ENCODE data around the gene PIAS1. TPM values are rescaled to one million over a fixed set of nuclear protein-coding genes. Genes with fewer than 3 reads are reported as not detected.

Gene PIAS1
- total and polyA plus RNA-seq, 12 donors = 5.8 to 37.9 (median 30.3) TPM

GRCh38 chr15:68235022-68235421 lies 180.9 kb downstream of the PIAS1 start:
- H3K27ac ChIP-seq = no peak overlapping the region
- H3K27me3 ChIP-seq = no peaks in the 10 kb centered on the region
- H3K4me1 ChIP-seq = peaks cover 0 to 18% (median 3%) of the 10 kb centered on the region in 9 donors
- no peak overlapping the region for H3K4me3 ChIP-seq
- no peak for DNase-seq
- no peak for ATAC-seq
- H3K36me3 ChIP-seq = no peaks in the 10 kb centered on the region
- WGBS, 2 donors = 91% methylated on average over 4 of the region's 4 CpGs
- intact Hi-C loops (cut with DNase I) = no loop called here
- TF ChIP-seq, protein P1, sequence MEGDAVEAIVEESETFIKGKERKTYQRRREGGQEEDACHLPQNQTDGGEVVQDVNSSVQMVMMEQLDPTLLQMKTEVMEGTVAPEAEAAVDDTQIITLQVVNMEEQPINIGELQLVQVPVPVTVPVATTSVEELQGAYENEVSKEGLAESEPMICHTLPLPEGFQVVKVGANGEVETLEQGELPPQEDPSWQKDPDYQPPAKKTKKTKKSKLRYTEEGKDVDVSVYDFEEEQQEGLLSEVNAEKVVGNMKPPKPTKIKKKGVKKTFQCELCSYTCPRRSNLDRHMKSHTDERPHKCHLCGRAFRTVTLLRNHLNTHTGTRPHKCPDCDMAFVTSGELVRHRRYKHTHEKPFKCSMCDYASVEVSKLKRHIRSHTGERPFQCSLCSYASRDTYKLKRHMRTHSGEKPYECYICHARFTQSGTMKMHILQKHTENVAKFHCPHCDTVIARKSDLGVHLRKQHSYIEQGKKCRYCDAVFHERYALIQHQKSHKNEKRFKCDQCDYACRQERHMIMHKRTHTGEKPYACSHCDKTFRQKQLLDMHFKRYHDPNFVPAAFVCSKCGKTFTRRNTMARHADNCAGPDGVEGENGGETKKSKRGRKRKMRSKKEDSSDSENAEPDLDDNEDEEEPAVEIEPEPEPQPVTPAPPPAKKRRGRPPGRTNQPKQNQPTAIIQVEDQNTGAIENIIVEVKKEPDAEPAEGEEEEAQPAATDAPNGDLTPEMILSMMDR (IDR thresholded peaks at IDR 0.05) = no peak
- no peaks in the 10 kb centered on the region for H3K9me3 ChIP-seq

- DNase-seq (no peak), ATAC-seq (no peak)
- Histone ChIP-seq H3K9me3 (peaks cover 0 to 25% (median 6%) of the 10 kb centered on the region in 11 donors), H3K4me3 (no peak overlapping the region), H3K27ac (no peak overlapping the region), H3K27me3 (no peaks in the 10 kb centered on the region), H3K4me1 (no peaks in the 10 kb centered on the region), H3K36me3 (no peaks in the 10 kb centered on the region)
- intact Hi-C loops (cut with DNase I) = no loop called here
- TF ChIP-seq, protein P1 (IDR thresholded peaks at IDR 0.05) = no peak
Observed at GRCh38 chr15:68239025-68239424, 184.9 kb downstream of the PIAS1 start.

DNA sequence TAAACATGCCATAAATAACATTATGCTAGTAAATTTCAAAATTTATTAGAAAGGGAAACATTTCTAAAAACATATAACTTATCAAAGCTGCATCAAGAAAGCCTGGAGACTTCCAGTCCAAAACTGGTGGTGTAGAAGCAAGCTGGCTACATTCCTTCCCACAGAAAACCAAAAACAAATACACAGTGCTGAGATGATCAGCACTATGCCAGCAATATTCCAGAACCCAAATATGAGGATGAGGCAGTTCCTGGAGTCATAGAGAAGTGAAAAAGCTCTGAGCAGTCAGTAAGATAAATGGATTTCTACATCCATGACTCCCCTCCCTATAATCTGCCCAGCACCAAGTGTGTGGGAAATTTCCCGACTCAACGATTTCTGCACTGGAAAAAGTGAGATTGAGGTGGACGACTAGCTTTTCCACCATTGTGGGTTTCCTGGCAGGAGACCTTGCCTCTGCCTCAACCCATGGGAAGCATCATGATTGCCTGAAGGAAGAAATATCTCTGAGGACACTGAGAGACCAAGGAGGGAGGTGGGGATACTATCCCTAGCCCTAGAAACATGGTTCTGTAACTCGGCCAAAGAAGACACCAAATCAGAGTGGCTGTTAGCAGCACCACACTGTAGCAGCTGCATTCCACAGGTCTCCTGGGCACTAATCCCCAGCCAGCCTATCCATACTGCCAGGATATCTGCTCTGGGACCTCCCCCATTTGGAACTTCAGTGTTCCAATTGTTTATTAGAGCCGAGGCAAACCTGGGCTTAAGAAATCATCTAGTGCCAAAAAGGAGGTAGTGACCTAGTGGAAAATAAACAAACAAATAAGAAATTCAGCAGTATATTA lies 187.2 kb downstream of the PIAS1 start:
- intact Hi-C loops (cut with DNase I) = loop anchor here in 1 of 10 donors (10.0 kb wide), 1 partner anchor 283 kb away; no protein-coding TSS in a partner anchor
- ATAC-seq (no peak), DNase-seq (no peak)
- Histone ChIP-seq H3K36me3 (no peaks in the 10 kb centered on the region), H3K27ac (no peak overlapping the region), H3K27me3 (no peaks in the 10 kb centered on the region), H3K4me3 (no peak overlapping the region), H3K9me3 (peaks cover 0 to 39% (median 13%) of the 10 kb centered on the region in 11 donors), H3K4me1 (no peaks in the 10 kb centered on the region)
- TF ChIP-seq, protein P1 (IDR thresholded peaks at IDR 0.05) = no peak
- 69 to 71% methylated on average over 5 of the region's 5 CpGs for WGBS, 2 donors

Other genes with a start within 250 kb of the PIAS1 start
- gene SKOR1, start 228.8 kb upstream of the PIAS1 start, total RNA-seq = under 1 TPM; 0.07 to 0.40 (median 0.16) TPM
- under 1 TPM; 0.15 to 0.16 TPM for gene SKOR1, start 228.8 kb upstream of the PIAS1 start, polyA plus RNA-seq
- not detected for gene RNU6-1, start 214.3 kb upstream of the PIAS1 start, total RNA-seq
- gene RNU6-1, start 214.3 kb upstream of the PIAS1 start, polyA plus RNA-seq = not detected
- 1 to 10 TPM in 3 of 10 donors, under 1 TPM in 7; 0.28 to 1.8 (median 0.81) TPM for gene CALML4, start 151.0 kb downstream of the PIAS1 start, total RNA-seq
- 1 to 10 TPM; 1.9 to 5.9 TPM for gene CALML4, start 151.0 kb downstream of the PIAS1 start, polyA plus RNA-seq
- 10 to 100 TPM in 2 of 10 donors, 1 to 10 TPM in 8; 5.8 to 14.2 (median 8.9) TPM for gene CLN6, start 175.4 kb downstream of the PIAS1 start, total RNA-seq
- gene CLN6, start 175.4 kb downstream of the PIAS1 start, polyA plus RNA-seq = 10 to 100 TPM; 10.6 to 14.2 TPM
- 100 to 1,000 TPM in 1 of 10 donors, 10 to 100 TPM in 9; 39.9 to 101 (median 76.5) TPM for gene FEM1B, start 223.4 kb downstream of the PIAS1 start, total RNA-seq
- gene FEM1B, start 223.4 kb downstream of the PIAS1 start, polyA plus RNA-seq = 10 to 100 TPM; 10.5 to 22.0 TPM

Data from heart right ventricle (tissue), 16 donors.